ENCODE data around the gene KRTAP12-4.

KRTAP12-4 gene

GRCh38 chr21:44606495-44606894 lies 48.0 kb downstream of the KRTAP12-4 start:
- DNase-seq: no peak
- Histone ChIP-seq H3K36me3 (no peaks in the 10 kb centered on the region), H3K27ac (no peak overlapping the region), H3K9me3 (ENCODE audit: severe bottlenecking) (peaks cover 27% of the 10 kb centered on the region), H3K27me3 (ENCODE audit: insufficient read depth, low read depth, severe bottlenecking) (no peaks in the 10 kb centered on the region), H3K4me3 (ENCODE audit: low read depth, low read length) (no peak overlapping the region)
- TF ChIP-seq CTCF (IDR thresholded peaks at IDR 0.05; ENCODE audit: low read depth, low read length): no peak
